ENCODE data around the gene DHRS1.
A peak's percentile ranks its signal among the peaks of the same experiment; 100 is the strongest.

Gene DHRS1

GRCh38 chr14:24280797-24281460 is 18.7 kb downstream of the DHRS1 start:
- DNase-seq = no peak

DNA sequence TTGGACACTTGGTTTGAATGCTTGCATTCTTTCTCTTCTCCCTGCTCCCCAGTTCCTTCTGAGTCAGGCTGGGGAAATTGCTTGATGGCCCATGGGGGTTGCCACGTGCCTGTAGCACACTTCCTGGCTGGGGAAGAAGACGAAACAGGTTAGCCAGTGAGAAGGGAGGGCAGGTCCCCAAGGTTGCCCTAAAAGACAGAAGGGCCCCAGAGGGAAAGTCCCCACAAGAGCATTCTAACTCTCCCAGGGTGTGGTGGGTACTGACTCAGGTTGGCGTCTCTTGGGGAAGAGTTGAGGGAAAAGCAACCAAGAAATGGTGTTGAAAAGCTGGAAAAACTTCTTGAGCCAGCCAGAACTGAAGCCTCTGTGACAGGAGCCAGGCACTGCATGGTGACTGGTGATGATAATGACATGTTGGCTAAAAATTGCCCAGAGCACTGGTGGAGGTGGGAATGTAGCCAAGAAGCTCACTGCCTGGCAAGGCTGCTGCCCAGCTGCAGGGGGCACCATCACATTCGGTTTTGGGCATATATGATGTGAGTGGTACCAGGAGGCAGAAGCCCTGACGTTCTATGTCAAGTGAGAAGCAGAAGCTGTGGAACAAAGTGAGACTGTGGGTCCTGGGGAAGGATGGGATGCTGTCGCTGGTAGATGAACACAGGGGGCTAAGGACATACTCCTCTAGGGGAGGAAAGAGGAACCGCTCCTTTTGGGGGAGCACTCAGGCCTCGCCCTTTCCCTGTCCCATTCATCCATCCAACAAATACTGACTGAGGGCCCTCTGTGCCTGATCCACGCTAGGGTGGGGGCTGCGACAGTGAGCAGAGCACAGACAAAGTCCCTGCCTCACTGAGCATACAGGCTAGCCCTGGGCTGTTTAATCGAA is 20.0 kb downstream of the DHRS1 start:
- DNase-seq = no peak

DNA sequence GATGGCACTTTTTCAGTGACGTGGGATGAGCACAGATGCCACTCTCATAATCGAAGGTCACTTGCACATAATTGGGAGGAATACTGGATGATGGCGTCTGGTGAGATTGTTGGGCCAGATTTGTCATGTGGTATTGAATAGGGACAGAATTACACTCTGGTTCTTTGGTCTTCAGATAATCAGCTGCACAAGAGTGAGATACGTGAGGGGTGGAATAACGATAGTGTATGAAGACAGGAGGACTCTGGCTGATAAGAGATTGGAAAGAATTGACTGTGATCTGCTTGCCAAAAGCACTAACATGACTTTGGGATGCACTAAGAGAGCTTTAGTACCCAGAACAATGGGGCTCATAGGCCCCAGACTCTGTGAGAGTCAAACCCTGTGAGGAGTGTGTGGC is 21.2 kb downstream of the DHRS1 start:
- DNase-seq = no peak

DNA sequence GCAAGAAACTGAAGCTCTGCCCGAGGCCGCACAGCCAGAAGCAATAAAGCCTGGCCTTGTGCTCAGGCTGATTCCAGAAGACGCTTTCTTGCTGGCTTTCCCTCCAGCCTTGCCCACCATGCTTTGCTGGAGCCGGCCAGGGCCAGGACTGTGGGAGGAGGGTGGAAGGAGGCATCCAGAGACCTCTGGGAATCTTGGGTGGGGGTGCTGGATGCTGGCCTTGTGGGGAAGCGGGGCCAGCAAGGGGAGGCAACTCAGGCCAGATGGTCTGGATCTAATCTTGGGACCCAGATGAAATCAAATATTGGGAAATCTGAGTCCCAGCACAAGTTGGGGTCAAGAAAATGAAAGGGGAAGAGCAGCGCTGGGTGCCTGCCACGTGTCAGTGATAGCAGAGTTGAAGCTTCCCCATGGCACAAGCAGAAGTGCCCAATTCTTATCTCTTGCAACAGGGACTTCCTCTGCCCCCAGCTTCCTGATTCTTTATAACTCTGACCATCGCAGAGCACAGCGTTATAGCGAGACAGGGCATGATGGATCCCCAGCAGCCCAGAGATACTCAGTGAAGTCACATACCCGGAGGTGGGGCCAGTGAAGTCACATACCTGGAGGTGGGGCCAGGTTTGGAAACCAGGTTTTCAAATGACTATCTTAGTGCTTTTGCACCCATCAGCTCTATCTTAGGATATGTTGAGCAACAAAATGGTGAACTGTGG is 21.8 kb downstream of the DHRS1 start:
- DNase-seq = no peak

GRCh38 chr14:24277071-24277470 is 22.5 kb downstream of the DHRS1 start:
- no peak for DNase-seq

GRCh38 chr14:24274101-24274543 is 25.5 kb downstream of the DHRS1 start:
- DNase-seq = no peak

- DNase-seq = no peak
These were observed 26.1 kb downstream of the DHRS1 start for GRCh38 chr14:24273422-24273998.

DNA sequence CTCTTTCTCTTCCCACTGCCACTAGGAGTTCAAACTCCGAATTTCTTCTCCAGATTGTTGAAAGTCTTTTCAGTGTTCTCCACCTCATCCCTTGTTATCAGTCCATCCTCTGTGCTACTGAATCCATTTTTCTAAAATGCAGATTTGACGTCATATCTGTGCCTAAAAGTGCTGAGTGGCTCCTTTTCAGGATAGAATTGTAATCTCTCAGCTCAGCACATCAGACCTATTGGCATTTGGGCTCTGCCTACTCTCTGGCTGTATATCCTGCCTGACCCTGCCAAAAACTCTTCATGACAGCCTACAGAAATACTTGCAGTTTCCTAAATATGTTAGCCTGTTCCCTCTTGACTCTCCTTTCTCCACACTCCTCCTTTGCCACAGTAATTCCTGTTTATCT is 27.1 kb downstream of the DHRS1 start:
- no peak for DNase-seq

DNA sequence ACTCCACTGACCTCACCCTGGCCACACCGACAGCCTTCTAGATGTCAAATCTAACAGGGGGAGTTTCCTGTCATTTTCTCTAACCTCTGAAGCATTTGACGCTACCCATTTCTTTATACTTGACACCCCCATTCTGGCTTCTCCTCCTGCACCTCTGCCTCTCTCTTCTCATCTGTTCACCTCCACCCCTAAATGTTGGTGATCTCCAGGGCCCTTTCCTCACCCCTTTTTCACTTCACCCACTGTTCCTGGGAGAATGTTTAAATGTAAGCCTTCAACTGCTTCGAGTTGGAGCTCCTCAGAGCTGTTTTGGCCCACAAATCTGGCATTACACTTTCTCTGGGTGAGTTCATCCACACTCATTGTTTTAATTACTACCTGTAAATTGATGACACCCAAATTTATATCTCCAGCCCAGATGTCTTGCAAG is 27.7 kb downstream of the DHRS1 start:
- no peak for DNase-seq

GRCh38 chr14:24271134-24271833 is 28.3 kb downstream of the DHRS1 start, which contains the start of gene RABGGTA:
RABGGTA (minus strand) TSS chr14:24271597; CDS start chr14:24271115, 482 bp downstream.
- DNase-seq = peak in 1 of 2 experiments; percentile 53

- DNase-seq = no peak
These were observed 28.9 kb downstream of the DHRS1 start for GRCh38 chr14:24270537-24271133.

DNA sequence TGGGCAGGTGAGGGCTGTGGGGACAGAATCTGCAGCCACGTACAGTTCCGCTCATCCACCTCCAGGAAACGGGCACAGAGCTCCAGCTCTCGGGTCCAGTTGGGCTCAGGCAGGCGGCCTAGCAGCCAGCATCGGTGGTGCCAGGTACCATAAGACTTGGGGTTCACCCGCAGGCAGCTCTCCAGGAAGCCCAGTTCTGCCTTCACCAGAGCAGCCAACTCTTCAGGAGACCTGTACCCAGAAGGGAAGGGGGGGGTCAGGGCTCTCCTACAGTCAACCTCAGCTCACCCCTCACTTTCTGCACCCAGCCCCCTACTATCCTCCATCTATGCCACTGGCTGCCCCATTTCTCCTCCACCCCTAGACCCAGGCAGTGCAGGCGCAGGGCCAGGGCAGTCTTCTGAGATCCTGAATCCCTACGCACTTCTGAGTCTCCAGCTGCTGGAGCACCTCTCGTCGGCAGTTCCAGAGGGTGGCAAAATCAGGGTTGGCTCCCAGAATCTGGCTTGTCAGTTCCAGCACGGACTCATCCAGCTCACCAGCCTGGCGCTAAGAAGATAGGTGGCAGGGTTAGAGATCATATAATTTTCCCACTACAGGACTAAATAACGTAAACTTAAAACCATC is 29.6 kb downstream of the DHRS1 start:
- DNase-seq = no peak

DNA sequence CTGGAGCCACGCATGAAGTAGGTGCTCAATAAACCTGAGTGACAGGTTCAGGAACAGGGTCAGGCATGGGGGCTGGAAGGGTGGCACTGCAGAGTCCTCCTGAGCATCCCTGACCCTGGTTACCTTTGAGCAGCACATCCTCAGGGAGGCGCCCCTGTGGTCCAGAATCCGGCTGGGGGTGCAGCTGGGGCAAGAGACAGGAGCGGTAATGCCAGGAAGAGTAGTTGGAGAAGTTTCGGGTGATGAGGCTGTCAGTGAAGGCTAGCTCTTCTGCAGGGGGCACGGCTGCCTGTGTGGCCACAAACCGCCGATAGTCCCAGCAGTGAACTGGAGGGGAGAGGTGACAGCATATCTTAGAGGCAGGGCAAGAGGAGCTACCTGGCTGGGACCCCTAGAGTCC is 30.2 kb downstream of the DHRS1 start:
- DNase-seq = no peak

DNA sequence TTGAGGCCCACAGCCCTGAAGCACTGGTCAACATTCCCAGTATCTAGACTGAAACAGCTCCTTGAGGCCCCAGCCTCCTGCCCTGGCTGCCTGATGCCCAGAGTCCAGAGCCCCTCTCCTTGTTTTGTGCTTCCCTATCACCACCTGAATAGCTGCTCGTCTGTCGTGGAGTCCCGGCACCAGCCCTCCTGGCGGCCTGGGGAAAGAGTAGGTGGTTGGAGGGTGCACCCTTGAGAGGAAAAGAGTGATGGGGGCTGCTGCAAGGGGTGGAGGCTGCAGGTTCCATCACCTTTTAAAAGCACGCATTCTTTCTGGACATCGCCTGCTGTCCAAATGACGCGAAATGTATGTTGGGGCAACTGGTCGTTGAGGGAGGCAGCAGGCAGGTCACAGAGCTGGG is 31.4 kb downstream of the DHRS1 start:
- DNase-seq = no peak

- DNase-seq = no peak
These were observed 32.1 kb downstream of the DHRS1 start for GRCh38 chr14:24267516-24267915.

GRCh38 chr14:24266344-24267244 is 33.0 kb downstream of the DHRS1 start:
- no peak for DNase-seq

- no peak for DNase-seq
These were observed 35.3 kb downstream of the DHRS1 start for GRCh38 chr14:24264298-24264697.

GRCh38 chr14:24263848-24264247 is 35.7 kb downstream of the DHRS1 start:
- no peak for DNase-seq

GRCh38 chr14:24262821-24263733 is 36.5 kb downstream of the DHRS1 start, which contains the start of gene TGM1:
TGM1 (minus strand) TSS chr14:24263177; CDS start chr14:24262352, 825 bp downstream.
- no peak for DNase-seq
